ENCODE results near the gene JADE2. TPM values are rescaled to one million over a fixed set of nuclear protein-coding genes. Genes with fewer than 3 reads are reported as not detected.

Gene JADE2
- total RNA-seq, 1 experiment from 2014 or later: 18.4 TPM

GRCh38 chr5:134489227-134489944, 36.1 kb upstream of the JADE2 start:
- intact Hi-C loops (cut with micrococcal nuclease; ENCODE audit: unreplicated experiment): no loop called here
- DNase-seq (ENCODE audit: low spot score): no peak
- POLR2A ChIA-PET (ENCODE audit: low non-redundant PET): no interaction called here

GRCh38 chr5:134490255-134490924, 35.1 kb upstream of the JADE2 start:
- H3K4me3 ChIP-seq (ENCODE audit: low read depth, low read length, poor library complexity, severe bottlenecking): no peak overlapping the region
- no peaks in the 10 kb centered on the region for H3K27me3 ChIP-seq (replicated peaks; ENCODE audit: insufficient read depth, low read depth, low read length, poor library complexity)
- intact Hi-C loops (cut with micrococcal nuclease; ENCODE audit: unreplicated experiment): no loop called here
- TF ChIP-seq, protein P1, sequence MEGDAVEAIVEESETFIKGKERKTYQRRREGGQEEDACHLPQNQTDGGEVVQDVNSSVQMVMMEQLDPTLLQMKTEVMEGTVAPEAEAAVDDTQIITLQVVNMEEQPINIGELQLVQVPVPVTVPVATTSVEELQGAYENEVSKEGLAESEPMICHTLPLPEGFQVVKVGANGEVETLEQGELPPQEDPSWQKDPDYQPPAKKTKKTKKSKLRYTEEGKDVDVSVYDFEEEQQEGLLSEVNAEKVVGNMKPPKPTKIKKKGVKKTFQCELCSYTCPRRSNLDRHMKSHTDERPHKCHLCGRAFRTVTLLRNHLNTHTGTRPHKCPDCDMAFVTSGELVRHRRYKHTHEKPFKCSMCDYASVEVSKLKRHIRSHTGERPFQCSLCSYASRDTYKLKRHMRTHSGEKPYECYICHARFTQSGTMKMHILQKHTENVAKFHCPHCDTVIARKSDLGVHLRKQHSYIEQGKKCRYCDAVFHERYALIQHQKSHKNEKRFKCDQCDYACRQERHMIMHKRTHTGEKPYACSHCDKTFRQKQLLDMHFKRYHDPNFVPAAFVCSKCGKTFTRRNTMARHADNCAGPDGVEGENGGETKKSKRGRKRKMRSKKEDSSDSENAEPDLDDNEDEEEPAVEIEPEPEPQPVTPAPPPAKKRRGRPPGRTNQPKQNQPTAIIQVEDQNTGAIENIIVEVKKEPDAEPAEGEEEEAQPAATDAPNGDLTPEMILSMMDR (conservative IDR thresholded peaks at IDR 0.05; ENCODE audit: low read depth, low read length): no peak
- TF ChIP-seq EZH2 (IDR thresholded peaks at IDR 0.05; ENCODE audit: borderline replicate concordance, low read depth, low read length, poor library complexity, severe bottlenecking): no peak
- H3K27ac ChIP-seq (ENCODE audit: low read depth, low read length, poor library complexity, severe bottlenecking): no peak overlapping the region
- no peaks in the 10 kb centered on the region for H3K36me3 ChIP-seq (ENCODE audit: insufficient read depth, low read length, poor library complexity, severe bottlenecking)
- H3K9me3 ChIP-seq (ENCODE audit: low read depth, low read length, poor library complexity, severe bottlenecking): no peaks in the 10 kb centered on the region
- CTCF ChIA-PET: no interaction called here
- no peak for DNase-seq (ENCODE audit: low spot score)
- POLR2A ChIA-PET (ENCODE audit: low non-redundant PET): no interaction called here
- H3K4me1 ChIP-seq (ENCODE audit: insufficient read depth, low read length, poor library complexity, severe bottlenecking): no peaks in the 10 kb centered on the region
- no TSS peak for BruUV-seq (replicated peaks)

More at GRCh38 chr5:134489227-134489944, 36.1 kb upstream of the JADE2 start:
- CTCF ChIA-PET: no interaction called here
- H3K9me3 ChIP-seq (ENCODE audit: low read depth, low read length, poor library complexity, severe bottlenecking): no peaks in the 10 kb centered on the region
- TF ChIP-seq, protein P1 (conservative IDR thresholded peaks at IDR 0.05; ENCODE audit: low read depth, low read length): no peak
- TF ChIP-seq EZH2 (IDR thresholded peaks at IDR 0.05; ENCODE audit: borderline replicate concordance, low read depth, low read length, poor library complexity, severe bottlenecking): no peak
- H3K27ac ChIP-seq (ENCODE audit: low read depth, low read length, poor library complexity, severe bottlenecking): no peak overlapping the region
- no peaks in the 10 kb centered on the region for H3K4me1 ChIP-seq (ENCODE audit: insufficient read depth, low read length, poor library complexity, severe bottlenecking)
- no peaks in the 10 kb centered on the region for H3K27me3 ChIP-seq (replicated peaks; ENCODE audit: insufficient read depth, low read depth, low read length, poor library complexity)
- no peak overlapping the region for H3K4me3 ChIP-seq (ENCODE audit: low read depth, low read length, poor library complexity, severe bottlenecking)
- no TSS peak for BruUV-seq (replicated peaks)
- H3K36me3 ChIP-seq (ENCODE audit: insufficient read depth, low read length, poor library complexity, severe bottlenecking): no peaks in the 10 kb centered on the region

DNA sequence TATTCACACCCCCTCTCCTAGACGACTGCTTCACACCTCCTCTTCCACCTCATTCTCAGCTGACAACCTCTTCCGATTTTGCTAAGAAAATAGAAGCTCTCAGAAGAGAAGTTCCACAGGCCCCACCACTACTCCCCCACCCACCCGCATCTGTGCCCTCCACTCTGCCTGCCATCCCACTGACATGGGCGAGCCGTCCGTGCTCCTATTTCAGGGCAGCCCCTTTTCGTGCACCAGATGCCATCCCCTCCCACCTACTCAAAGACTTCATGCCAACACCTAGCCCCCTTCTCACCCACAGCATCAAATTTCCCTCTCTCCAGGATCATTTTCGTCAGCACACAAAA, 34.6 kb upstream of the JADE2 start:
- H3K4me1 ChIP-seq (ENCODE audit: insufficient read depth, low read length, poor library complexity, severe bottlenecking): no peaks in the 10 kb centered on the region
- no peak for TF ChIP-seq EZH2 (IDR thresholded peaks at IDR 0.05; ENCODE audit: borderline replicate concordance, low read depth, low read length, poor library complexity, severe bottlenecking)
- ChIA-PET POLR2A (ENCODE audit: low non-redundant PET) (no interaction called here), CTCF (no interaction called here)
- no peaks in the 10 kb centered on the region for H3K9me3 ChIP-seq (ENCODE audit: low read depth, low read length, poor library complexity, severe bottlenecking)
- no peaks in the 10 kb centered on the region for H3K27me3 ChIP-seq (replicated peaks; ENCODE audit: insufficient read depth, low read depth, low read length, poor library complexity)
- H3K36me3 ChIP-seq (ENCODE audit: insufficient read depth, low read length, poor library complexity, severe bottlenecking): no peaks in the 10 kb centered on the region
- DNase-seq (ENCODE audit: low spot score): no peak
- no TSS peak for BruUV-seq (replicated peaks)
- intact Hi-C loops (cut with micrococcal nuclease; ENCODE audit: unreplicated experiment): no loop called here
- H3K27ac ChIP-seq (ENCODE audit: low read depth, low read length, poor library complexity, severe bottlenecking): no peak overlapping the region
- no peak overlapping the region for H3K4me3 ChIP-seq (ENCODE audit: low read depth, low read length, poor library complexity, severe bottlenecking)

All from A673 (cell line).